ENCODE results near the gene TMPO.

GRCh38 chr12:98579347-98579746, 64.0 kb downstream of the TMPO start:
- TF ChIP-seq POLR2AphosphoS5 (IDR thresholded peaks at IDR 0.05; ENCODE audit: low read depth, low read length) (no peak), REST (IDR thresholded peaks at IDR 0.05; ENCODE audit: insufficient read depth in 1 of 2, low read depth in 2 of 2, low read length in 2 of 2) (no peak), SIN3A (IDR thresholded peaks at IDR 0.05; ENCODE audit: borderline replicate concordance, insufficient read depth, low read length) (no peak), TAF1 (IDR thresholded peaks at IDR 0.05; ENCODE audit: borderline replicate concordance, insufficient read depth, low read length) (no peak), FOXP2 (optimal IDR thresholded peaks at IDR 0.05; ENCODE audit: borderline replicate concordance, extremely low read depth, extremely low read length, insufficient read depth) (no peak)

Data from PFSK-1 (cell line).